H9 (cell line): Measurements from ENCODE around the gene IRF2. TPM values are rescaled to one million over a fixed set of nuclear protein-coding genes. Genes with fewer than 3 reads are reported as not detected.
A peak's percentile ranks its signal among the peaks of the same experiment; 100 is the strongest.

Source experiments
- DNase-seq: peaks from one replicate; pipeline ENCODE4 v3.0.0-alpha.2; 2017
- H2AFZ ChIP-seq: one replicate; pipeline ENCODE4 v1.6.1; 2013; ENCODE audit warnings: mild to moderate bottlenecking, low read length, control low read depth, moderate library complexity
- H2AK5ac ChIP-seq: 2 replicates; pipeline ENCODE4 v1.6.1; 2013; ENCODE audit warnings: low read length, control low read depth, mixed read lengths; ENCODE audit not compliant: insufficient read length
- H2BK120ac ChIP-seq: one replicate; pipeline ENCODE4 v1.6.1; 2013; ENCODE audit warnings: low read depth, mild to moderate bottlenecking, low read length, control low read depth, inconsistent platforms; ENCODE audit not compliant: poor library complexity, severe bottlenecking
- H2BK12ac ChIP-seq: 2 replicates; pipeline ENCODE4 v1.6.1; 2013; ENCODE audit warnings: low read length, control low read depth, mixed read lengths, low read depth; ENCODE audit not compliant: insufficient read length
- H2BK15ac ChIP-seq: 2 replicates; pipeline ENCODE4 v1.6.1; 2013; ENCODE audit warnings: low read depth, low read length, control low read depth
- H2BK20ac ChIP-seq: one replicate; pipeline ENCODE4 v1.6.1; 2013; ENCODE audit warnings: low read depth, mild to moderate bottlenecking, low read length, control low read depth, inconsistent platforms; ENCODE audit not compliant: poor library complexity, severe bottlenecking
- H2BK5ac ChIP-seq: 2 replicates; pipeline ENCODE4 v1.6.1; 2013; ENCODE audit warnings: low read length, control low read depth, mixed read lengths; ENCODE audit not compliant: insufficient read length
- H3K14ac ChIP-seq: 2 replicates; pipeline ENCODE4 v1.6.1; 2013; ENCODE audit warnings: low read length, control low read depth; ENCODE audit not compliant: insufficient read depth
- H3K18ac ChIP-seq: 2 replicates; pipeline ENCODE4 v1.6.1; 2013; ENCODE audit warnings: low read depth, mild to moderate bottlenecking, mixed read lengths, low read length, control low read depth; ENCODE audit not compliant: insufficient read length
- H3K23ac ChIP-seq: 2 replicates; pipeline ENCODE4 v1.6.1; 2013; ENCODE audit warnings: low read length, control low read depth, mixed read lengths, low read depth; ENCODE audit not compliant: insufficient read length
- H3K23me2 ChIP-seq: 2 replicates; pipeline ENCODE4 v1.6.1; 2013; ENCODE audit warnings: low read depth, mild to moderate bottlenecking, mixed read lengths, low read length, control low read depth; ENCODE audit not compliant: insufficient read length, poor library complexity, severe bottlenecking
- H3K27ac ChIP-seq: 2 replicates; pipeline ENCODE4 v1.5.1; 2013; ENCODE audit warnings: low read length, control low read depth, mixed read lengths, low read depth; ENCODE audit not compliant: insufficient read length
- H3K27me3 ChIP-seq: 2 replicates; pipeline ENCODE4 v1.6.1; 2013; ENCODE audit warnings: low read length, control low read depth, inconsistent platforms; ENCODE audit not compliant: insufficient read depth
- H3K4ac ChIP-seq: 2 replicates; pipeline ENCODE4 v1.6.1; 2013; ENCODE audit warnings: low read depth, mild to moderate bottlenecking, control low read depth, inconsistent platforms, low read length, moderate library complexity
- H3K4me1 ChIP-seq: 2 replicates; pipeline ENCODE4 v1.6.1; 2013; ENCODE audit warnings: low read length, control low read depth, inconsistent platforms; ENCODE audit not compliant: insufficient read depth
- H3K4me2 ChIP-seq: 2 replicates; pipeline ENCODE4 v1.6.1; 2013; ENCODE audit warnings: low read length, control low read depth, mixed read lengths; ENCODE audit not compliant: insufficient read length, insufficient read depth
- H3K56ac ChIP-seq: 2 replicates; pipeline ENCODE4 v1.6.1; 2013; ENCODE audit warnings: low read depth, mild to moderate bottlenecking, mixed read lengths, low read length, control low read depth; ENCODE audit not compliant: insufficient read length
- H3K79me1 ChIP-seq: 2 replicates; pipeline ENCODE4 v1.6.1; 2013; ENCODE audit warnings: low read depth, mild to moderate bottlenecking, moderate library complexity, low read length, control low read depth, inconsistent platforms; ENCODE audit not compliant: insufficient read depth, poor library complexity, severe bottlenecking
- H3K79me2 ChIP-seq: 2 replicates; pipeline ENCODE4 v1.6.1; 2013; ENCODE audit warnings: low read length, control low read depth, inconsistent platforms; ENCODE audit not compliant: insufficient read depth
- H3K9ac ChIP-seq: 2 replicates; pipeline ENCODE4 v1.6.1; 2013; ENCODE audit warnings: low read length, control low read depth, mixed read lengths; ENCODE audit not compliant: insufficient read length; ENCODE audit errors: extremely low read depth
- H3K9me3 ChIP-seq: one replicate; pipeline ENCODE4 v1.6.1; 2013; ENCODE audit warnings: low read depth, low read length, inconsistent platforms; ENCODE audit not compliant: control insufficient read depth
- H3T11ph ChIP-seq: one replicate; pipeline ENCODE4 v1.6.1; 2013; ENCODE audit warnings: mild to moderate bottlenecking, low read length, control low read depth, inconsistent platforms
- H4K20me1 ChIP-seq: one replicate; pipeline ENCODE4 v1.6.1; 2013; ENCODE audit not compliant: control insufficient read depth, insufficient read length, insufficient read depth
- H4K5ac ChIP-seq: 2 replicates; pipeline ENCODE4 v1.6.1; 2013; ENCODE audit warnings: low read depth, mild to moderate bottlenecking, mixed read lengths, low read length, control low read depth; ENCODE audit not compliant: insufficient read length
- H4K8ac ChIP-seq: replicated peaks from 2 replicates; pipeline ENCODE4 v1.6.1; 2013; ENCODE audit warnings: low read length, control low read depth, mixed read lengths, low read depth; ENCODE audit not compliant: insufficient read length
- H4K91ac ChIP-seq: 2 replicates; pipeline ENCODE4 v1.6.1; 2013; ENCODE audit warnings: low read depth, mild to moderate bottlenecking, moderate library complexity, mixed read lengths, low read length, control low read depth; ENCODE audit not compliant: insufficient read length
- H3K27ac Mint-ChIP-seq, 3 experiments: 2 replicates in 2 of 3; 3 replicates in 1 of 3; pipeline ENCODE4 v1.8.0; 2020 to 2021; ENCODE audit warnings: mixed read lengths in 3 of 3, mild to moderate bottlenecking in 1 of 3, moderate library complexity in 1 of 3
- H3K27me3 Mint-ChIP-seq: 2 replicates; pipeline ENCODE4 v1.8.0; 2021; ENCODE audit warnings: low read depth, mild to moderate bottlenecking, moderate library complexity, mixed read lengths
- H3K36me3 Mint-ChIP-seq, 3 experiments: 2 replicates in 2 of 3; 3 replicates in 1 of 3; pipeline ENCODE4 v1.8.0; 2020 to 2021; ENCODE audit warnings: low read depth in 3 of 3, mixed read lengths in 3 of 3; ENCODE audit not compliant: insufficient read depth in 1 of 3
- H3K4me1 Mint-ChIP-seq, 2 experiments: 2 replicates each; pipeline ENCODE4 v1.8.0; 2020; ENCODE audit warnings: mixed read lengths in 2 of 2
- H3K4me3 Mint-ChIP-seq, 2 experiments: 2 replicates in 1 of 2; 3 replicates in 1 of 2; pipeline ENCODE4 v1.8.0; 2020 to 2021; ENCODE audit warnings: mild to moderate bottlenecking in 2 of 2, mixed read lengths in 2 of 2, moderate library complexity in 1 of 2
- H3K9me3 Mint-ChIP-seq, 2 experiments: 2 replicates in 1 of 2; 3 replicates in 1 of 2; pipeline ENCODE4 v1.8.0; 2020; ENCODE audit warnings: mild to moderate bottlenecking in 2 of 2, mixed read lengths in 2 of 2, moderate library complexity in 1 of 2
- CTCF ChIP-seq: fragments of 200-600 bp; sonication (generic); conservative IDR thresholded peaks from 3 replicates; pipeline ENCODE4 v1.8.0; 2021; ENCODE audit warnings: antibody characterized with exemption, mild to moderate bottlenecking
- WGBS: extraction: QIAGEN DNeasy Blood & Tissue Kit; methylation state at CpG from one replicate; pipeline ENCODE4 v1.1.7; 2013; ENCODE audit warnings: missing lambda C conversion rate, low lambda C conversion rate, mixed read lengths; ENCODE audit not compliant: insufficient read length; ENCODE audit errors: extremely low coverage; 5-methylcytosine and 5-hydroxymethylcytosine counted together
- total RNA-seq: library from RNA; stranded (reverse); gene quantifications from 2 replicates; pipeline ENCODE4 v1.2.1, GENCODE V29; 2021

Gene IRF2
- total RNA-seq, 1 experiment from 2014 or later, result 13.5 TPM

GRCh38 chr4:184477201-184477999 lies 3.0 kb upstream of the IRF2 start:
- H3K4me1 Mint-ChIP-seq, result peaks cover 19 to 21% of the 10 kb centered on the region in 2 experiments
- H4K91ac ChIP-seq, result no peak overlapping the region
- H4K5ac ChIP-seq, result no peak overlapping the region
- no peak overlapping the region for H3K27ac ChIP-seq
- H3K9ac ChIP-seq, result no peak overlapping the region
- H2AK5ac ChIP-seq, result no peak overlapping the region
- H3K23me2 ChIP-seq, result peaks cover 17% of the 10 kb centered on the region
- no peak overlapping the region for H3K18ac ChIP-seq
- H3K56ac ChIP-seq, result no peak overlapping the region
- H3K4me3 Mint-ChIP-seq, result no peak overlapping the region; a peak in 1 of 5 replicates
- no CpG with 5 or more reads among the region's 9 CpGs for WGBS
- H3K27me3 Mint-ChIP-seq, result no peaks in the 10 kb centered on the region; the same call in 1 of the 2 replicates
- peak overlapping the region in 2 of 3 experiments; percentile 26 to 45; a peak in 1 of 7 replicates for H3K27ac Mint-ChIP-seq
- peaks cover 2% of the 10 kb centered on the region; the same call in 1 of the 2 replicates for H3K4me1 ChIP-seq
- no peak overlapping the region for H3K14ac ChIP-seq
- no peak overlapping the region for H2BK20ac ChIP-seq
- H3K36me3 Mint-ChIP-seq, result peaks cover 0 to 5% (median 0%) of the 10 kb centered on the region in 3 experiments; a peak in 3 of 7 replicates
- no peak overlapping the region for H2BK15ac ChIP-seq
- H2BK120ac ChIP-seq, result no peak overlapping the region
- no peaks in the 10 kb centered on the region; a peak in 1 of 5 replicates for H3K9me3 Mint-ChIP-seq
- no peak overlapping the region for H2AFZ ChIP-seq
- no peaks in the 10 kb centered on the region for H3K9me3 ChIP-seq
- no peaks in the 10 kb centered on the region; the same call in 1 of the 2 replicates for H3K79me2 ChIP-seq
- no peak overlapping the region for H3K4me2 ChIP-seq
- no peak overlapping the region for H2BK12ac ChIP-seq
- no peaks in the 10 kb centered on the region for H3K79me1 ChIP-seq
- H3K27me3 ChIP-seq, result no peaks in the 10 kb centered on the region
- H3K23ac ChIP-seq, result no peak overlapping the region
- H4K8ac ChIP-seq, result no peak overlapping the region
- no peak overlapping the region for H3K4ac ChIP-seq
- H3T11ph ChIP-seq, result no peak overlapping the region
- H4K20me1 ChIP-seq, result no peaks in the 10 kb centered on the region
- H2BK5ac ChIP-seq, result no peak overlapping the region
- no peak for DNase-seq
- TF ChIP-seq CTCF, result no peak
